Stimulated activated CD4-positive, alpha-beta T cell treated with anti-CD3 and anti-CD28 coated beads, TNF-alpha, amount 100 ng/mL, for 4 hours (primary cell): Measurements from ENCODE around the gene CREG2.

Experiments used
- DNase-seq, 3 experiments: peaks; one replicate each; pipeline ENCODE4 v3.0.0-alpha.2; 2020; ENCODE audit warnings: low read depth in 3 of 3

CREG2 gene, protein sequence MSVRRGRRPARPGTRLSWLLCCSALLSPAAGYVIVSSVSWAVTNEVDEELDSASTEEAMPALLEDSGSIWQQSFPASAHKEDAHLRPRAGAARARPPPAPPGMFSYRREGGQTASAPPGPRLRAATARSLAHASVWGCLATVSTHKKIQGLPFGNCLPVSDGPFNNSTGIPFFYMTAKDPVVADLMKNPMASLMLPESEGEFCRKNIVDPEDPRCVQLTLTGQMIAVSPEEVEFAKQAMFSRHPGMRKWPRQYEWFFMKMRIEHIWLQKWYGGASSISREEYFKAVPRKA

DNA sequence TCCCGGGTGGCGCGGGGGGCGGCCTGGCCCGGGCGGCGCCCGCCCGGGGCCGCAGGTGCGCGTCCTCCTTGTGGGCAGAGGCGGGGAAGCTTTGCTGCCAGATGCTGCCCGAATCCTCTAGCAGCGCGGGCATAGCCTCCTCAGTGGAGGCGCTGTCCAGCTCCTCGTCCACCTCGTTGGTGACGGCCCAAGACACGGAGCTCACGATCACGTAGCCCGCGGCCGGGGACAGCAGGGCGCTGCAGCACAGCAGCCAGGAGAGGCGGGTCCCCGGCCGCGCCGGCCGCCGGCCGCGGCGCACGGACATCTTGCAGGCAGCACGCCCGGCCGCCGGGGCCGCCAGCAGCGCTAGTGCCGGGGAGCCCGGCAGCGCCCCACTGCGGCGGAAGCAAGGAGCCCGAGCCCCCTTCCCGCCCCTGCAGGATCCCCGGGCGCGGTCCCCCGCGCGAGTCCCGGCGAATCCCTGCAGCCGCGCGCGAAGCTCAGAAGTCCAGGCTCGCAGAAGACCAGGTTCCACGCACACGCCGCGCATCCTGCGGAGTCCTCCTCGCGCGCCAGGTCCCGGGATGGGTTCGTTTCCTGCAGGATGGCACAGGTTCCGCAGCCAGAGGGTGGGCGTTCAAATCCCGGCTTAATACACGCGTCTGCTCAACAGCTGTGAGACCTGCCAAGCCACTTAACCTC lies at the start of gene CREG2:
TSS of gene CREG2 (minus strand) at position 353 of the 684 bp plus-strand sequence. CDS start at position 307, 46 bp downstream.
- peak; percentile 3 to 27 (median 7) for DNase-seq

DNA sequence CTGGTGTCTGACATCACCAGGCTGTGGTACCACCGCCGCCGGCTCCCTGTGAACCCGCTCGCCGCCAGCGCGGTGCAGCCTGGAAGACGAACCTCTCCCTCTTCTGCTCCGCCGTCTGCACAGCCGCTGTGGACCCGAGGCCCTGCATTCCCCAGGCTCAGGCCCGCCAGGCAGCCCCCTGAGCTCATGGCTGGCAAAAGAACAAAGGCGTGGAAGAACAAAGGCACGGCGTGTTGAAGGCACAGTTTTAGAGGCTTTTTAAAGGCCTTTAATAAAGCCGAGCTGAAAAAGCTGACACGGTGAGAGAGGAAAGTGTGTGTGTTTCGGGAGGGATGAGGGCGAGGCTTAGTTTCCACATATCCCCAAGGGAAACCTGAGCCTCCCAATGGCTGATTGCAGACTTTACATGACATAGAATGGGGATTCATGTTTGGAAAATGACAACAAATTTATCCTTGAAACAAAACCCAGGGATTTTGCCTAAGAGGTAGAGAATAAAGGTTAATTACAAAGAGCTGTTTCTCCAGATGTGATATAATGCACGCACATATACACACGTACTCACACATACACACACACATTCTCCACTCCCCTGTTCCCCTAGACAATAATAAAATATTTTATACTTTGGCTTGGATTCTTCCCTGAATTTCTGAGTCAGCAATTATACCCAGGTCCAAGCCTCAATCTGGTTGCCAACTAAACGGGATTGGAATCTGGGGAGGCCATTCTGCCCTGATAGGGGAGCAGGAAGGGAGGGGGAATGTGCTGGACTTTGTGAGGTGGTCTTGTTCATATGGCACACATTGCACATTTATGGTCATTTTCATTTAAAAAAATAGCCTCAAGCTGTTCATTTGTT lies 47.9 kb upstream of the CREG2 start:
- no peak for DNase-seq

DNA sequence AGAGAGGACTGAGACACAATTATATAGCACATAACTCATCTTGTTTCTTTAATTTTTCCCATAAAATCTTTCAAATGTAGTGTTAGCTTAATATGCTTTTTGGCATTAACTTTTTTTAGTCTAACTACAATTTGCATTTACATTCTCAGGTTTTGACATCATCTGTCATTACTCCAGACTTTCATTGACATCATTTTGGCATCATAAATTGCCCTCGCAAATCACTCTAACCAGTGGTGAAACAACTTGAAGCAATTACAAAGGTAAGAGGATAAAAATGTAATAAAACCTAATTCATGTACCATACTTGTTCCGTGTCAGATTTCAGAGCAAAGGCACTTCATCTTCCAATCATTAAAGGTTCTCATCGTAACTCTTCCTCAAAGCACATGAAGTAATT lies 46.2 kb upstream of the CREG2 start:
- no peak for DNase-seq

DNA sequence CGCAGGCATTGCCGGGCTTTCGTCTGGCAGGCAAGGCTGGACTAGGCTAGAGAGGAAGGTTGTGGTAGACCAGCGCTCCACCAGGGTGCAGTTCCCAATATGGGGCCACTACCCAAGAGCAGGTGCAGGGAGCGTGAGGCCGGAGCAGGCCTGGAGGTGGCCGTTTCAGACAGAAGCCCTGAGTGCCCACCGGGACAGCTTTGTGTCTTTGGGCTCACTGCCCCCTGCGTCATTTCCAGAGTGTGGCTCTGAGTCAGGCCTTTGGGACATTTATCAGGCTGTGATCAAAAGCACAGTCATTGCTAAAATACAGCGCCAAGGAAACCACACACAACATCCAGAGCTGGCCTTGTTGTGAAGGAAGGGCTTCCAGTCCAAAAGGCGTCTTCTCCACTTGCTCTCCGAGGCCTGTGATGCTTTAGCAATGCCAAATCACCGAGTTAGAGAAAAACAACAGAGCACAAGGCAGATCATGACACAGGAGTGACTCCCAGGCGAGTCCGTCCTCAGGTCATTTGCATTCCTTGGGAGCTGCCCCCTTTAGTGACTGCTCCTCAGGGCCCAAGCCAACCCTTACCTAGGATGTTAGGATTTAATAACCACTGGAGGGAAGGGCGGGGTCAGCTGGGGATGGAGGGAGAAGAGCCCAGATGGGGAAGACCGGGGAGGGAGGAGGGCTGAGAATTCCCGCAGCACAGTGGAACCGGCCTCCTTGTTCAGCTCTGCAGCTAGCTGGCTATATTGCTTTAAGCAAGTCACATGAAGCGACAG lies 45.3 kb upstream of the CREG2 start:
- no peak for DNase-seq

- DNase-seq, result no peak
These were observed 44.2 kb upstream of the CREG2 start for GRCh38 chr2:101431486-101431885.

- no peak for DNase-seq
These were observed 42.9 kb upstream of the CREG2 start for GRCh38 chr2:101430156-101430555.

DNA sequence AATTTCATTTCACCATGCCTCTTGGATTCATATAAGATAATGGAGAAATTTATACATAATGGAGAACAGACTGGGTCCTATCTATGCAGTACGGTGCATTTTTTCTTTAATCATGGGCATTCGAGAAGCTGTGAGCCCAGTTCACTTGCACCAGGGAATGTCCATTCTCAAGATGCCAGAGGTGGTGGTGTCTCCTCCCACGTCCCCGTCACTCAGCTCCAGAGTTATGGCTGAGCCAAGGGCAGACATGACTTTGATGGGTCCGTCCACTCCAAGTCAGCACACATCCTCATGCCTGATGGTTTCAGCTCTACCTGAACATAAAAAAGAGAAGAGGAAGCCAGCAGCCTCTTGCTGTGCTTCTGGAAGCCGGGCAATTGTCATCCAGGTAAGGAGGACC lies 42.1 kb upstream of the CREG2 start:
- DNase-seq, result no peak

GRCh38 chr2:101428422-101429176 lies 41.3 kb upstream of the CREG2 start:
- no peak for DNase-seq

- DNase-seq, result no peak
These were observed 40.4 kb upstream of the CREG2 start for GRCh38 chr2:101427743-101428142.

DNA sequence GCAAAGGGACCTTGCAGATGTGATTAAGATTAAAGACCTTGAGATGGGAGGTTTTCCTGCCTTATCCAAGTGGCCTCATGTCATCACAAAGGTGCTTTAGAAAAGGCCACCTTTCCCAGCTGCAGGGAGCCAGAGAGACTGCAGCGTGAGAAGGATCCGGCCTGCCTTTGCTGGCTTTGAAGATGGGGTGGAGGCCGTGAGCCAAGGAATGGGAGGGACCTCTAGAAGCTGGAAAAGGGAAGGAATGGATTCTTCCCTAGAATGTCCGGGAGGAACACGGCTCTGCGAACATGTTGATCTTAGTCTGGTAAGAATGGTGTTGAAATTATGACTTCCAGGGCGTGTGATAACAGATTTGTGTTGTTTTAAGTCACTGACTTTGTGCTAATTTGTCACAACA lies 39.9 kb upstream of the CREG2 start:
- no peak for DNase-seq

GRCh38 chr2:101426822-101427221 lies 39.5 kb upstream of the CREG2 start:
- DNase-seq, result no peak

DNA sequence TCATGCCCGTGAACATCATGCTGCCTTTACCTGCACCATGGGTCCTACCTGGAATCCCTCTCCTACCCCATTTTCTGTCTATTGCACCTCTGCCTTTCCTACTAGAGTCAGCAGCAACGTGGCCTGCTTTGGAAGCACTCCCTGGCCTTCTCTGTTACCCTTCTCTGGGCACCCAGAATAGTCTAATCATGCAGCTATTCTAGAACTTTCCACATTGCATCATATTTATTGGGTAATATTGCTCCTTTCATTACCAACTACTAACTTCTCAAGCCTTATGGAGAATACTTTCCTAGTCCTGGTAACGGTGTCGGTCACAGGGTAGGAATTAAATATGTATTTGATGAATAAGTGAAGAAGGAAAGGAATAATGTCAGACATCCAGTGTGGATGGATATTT lies 33.3 kb upstream of the CREG2 start:
- no peak for DNase-seq

DNA sequence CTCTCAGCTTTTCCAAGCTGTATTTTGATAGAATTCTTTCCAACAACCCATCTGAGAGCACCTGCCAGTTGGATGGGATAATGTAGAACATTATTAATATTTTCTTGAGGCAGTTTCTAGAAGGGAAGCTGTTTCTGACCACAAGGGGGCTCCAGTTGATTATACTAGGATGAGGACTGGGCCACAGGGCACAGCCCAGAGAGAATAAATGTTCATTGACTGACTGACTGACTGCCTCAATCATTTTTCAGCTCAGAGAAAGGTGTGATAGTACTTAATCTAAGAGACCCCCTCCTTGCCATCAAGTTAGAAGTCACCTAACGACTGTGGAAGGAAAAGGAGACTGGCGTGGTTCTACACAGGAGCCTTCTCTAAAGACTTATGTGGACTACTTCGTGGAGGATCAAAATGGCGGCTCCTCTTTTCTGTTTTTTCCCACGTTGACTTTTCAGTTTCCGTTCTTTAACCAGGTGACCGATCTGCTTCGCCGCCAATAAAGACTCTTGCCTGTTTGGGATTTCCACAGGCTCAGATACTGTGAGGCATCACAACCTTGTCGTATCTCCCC lies 31.9 kb upstream of the CREG2 start:
- peak in 2 of 3 experiments; percentile 28 to 53 for DNase-seq

- no peak for DNase-seq
These were observed 31.3 kb upstream of the CREG2 start for GRCh38 chr2:101418460-101419095.

DNA sequence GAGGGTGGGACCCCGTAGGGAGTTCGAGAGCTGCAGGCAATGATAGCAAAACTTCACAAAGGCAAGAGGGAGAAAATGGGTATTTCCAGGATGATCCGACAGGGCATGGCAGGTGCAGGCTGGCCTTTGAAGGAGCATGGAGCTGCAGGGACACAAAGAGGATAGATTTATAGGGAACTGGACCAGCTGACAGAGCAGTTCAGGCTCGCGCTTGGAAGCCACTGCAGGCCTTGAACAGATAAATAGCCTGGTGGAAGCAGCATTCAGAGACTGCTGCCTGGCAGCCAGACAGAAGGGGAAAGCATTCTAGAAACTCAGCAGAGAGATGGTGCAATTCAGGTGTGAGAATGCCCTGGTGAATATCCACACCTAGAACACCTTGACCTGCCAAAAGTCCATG lies 29.3 kb upstream of the CREG2 start:
- DNase-seq, result no peak

GRCh38 chr2:101415884-101416283 lies 28.6 kb upstream of the CREG2 start:
- no peak for DNase-seq

DNA sequence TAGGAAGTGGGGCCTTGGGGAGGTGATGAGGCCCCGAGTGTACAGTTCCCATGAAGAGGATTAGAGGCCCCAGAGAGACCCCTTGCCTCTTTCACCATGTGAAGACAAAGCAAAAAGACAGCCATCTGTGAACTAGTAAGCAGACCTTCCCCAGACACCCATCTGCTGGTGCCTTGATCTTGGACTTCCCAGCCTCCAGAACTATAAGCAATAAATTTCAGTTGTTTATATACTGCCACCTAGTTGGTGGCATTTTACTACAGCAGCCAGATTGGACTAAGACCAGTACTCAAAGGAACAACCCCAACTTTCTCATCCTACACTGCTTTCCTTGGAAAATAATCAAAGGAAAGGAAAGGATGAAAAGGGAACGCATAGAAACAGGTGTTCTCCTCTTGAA lies 27.9 kb upstream of the CREG2 start:
- no peak for DNase-seq

DNA sequence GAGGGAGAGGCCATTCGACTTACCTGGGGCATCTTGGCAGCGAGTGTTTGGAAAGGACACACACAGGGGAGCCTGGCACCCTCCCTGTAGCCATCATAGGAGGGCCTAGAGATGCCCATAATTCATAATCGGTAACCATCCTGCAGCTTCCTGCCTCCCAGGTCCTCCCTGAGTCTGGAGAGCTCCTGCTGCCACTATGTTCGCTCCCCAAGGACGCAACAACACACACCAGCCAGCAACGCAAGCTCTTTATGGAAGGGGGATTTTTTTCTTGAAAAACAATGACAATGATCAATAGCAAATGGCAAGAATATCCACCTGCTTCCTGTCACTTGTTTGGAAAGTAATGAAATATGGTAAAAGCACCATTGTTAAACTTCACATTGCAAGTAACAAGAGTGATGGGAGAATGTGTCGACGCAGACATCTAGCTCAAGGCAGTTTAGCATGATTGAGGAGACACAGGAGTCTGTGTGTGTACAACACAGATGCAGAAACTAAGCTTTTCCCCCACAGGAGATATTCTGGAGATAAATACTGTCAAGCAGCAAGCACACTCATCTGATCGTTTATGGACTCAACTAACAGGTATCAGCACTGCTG lies 24.9 kb upstream of the CREG2 start:
- DNase-seq, result no peak

DNA sequence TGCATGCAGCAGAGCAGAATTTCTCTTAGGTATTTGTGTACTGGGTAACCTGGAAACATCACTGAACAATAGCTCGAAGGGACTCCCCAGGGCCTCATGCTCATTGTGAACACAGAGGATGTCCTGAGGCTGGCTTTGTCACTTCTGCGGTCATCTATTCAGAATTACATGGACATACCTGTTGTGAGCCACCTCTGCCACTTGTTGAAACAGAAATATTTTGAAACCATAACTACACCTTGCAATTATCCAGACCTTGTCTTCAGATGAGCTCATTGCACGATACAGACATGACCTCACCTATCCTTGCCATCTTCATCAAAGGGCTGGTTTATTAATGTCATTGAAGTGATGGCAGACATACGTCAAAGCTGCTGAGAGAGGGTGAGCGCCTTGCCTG lies 23.4 kb upstream of the CREG2 start:
- DNase-seq, result no peak

- no peak for DNase-seq
These were observed 22.8 kb upstream of the CREG2 start for GRCh38 chr2:101410114-101410513.
